ENCODE results near the gene TSEN34.

DNA sequence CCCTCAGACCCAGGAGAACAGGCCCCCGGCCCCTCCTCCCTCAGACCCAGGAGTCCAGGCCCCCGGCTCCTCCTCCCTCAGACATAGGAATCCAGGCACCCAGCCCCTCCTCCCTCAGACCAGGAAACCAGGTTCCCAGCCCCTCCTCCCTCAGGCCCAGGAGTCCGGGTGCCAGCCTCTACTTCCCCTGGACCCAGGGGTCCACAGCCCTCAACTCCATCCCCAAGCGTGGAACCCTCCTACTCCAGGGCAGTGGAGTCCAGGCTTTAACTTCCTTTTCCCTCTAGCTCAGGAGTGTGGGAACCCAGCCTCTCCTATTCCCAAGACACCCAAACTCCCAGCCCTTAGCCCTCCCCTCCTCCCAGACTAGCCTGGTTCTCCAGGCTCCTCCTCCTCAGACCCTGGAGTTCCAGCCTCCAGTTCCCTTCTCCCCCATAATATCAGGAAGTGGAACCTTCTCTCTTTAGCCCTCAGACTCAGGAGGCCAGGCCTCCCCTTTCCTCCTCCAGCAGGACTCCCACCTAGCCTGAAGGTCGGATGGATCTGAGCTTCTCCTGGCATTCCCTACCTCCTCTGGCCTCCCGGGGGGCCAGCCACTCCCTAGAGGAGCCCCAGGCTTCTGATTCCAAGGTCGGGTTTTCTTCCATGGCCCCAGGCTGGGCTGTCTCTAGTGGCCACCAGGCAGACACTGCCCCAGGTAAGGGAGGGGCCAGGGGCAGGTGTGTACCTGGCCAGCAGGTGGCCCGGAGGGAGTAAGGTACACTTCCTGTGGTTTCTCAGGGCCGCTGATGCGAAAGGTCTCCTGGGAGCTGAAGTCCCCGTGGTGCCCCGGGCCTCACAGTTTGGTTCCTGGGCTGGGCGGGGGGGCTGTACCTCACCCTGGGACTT, 18.4 kb upstream of the TSEN34 start, which contains the start of gene TMC4:
- TF ChIP-seq EZH2 (IDR thresholded peaks at IDR 0.05) (no peak), POLR2AphosphoS5 (IDR thresholded peaks at IDR 0.05; ENCODE audit: borderline replicate concordance, low read depth, low read length) (no peak; the same call in 1 of the 2 replicates), FOXP2 (optimal IDR thresholded peaks at IDR 0.05; ENCODE audit: control extremely low read depth, extremely low read length, insufficient read depth) (no peak)
